GM19328 (cell line): ENCODE data around the gene CBX2.

Experiments
- ATAC-seq: cut with Tn5 transposase; IDR thresholded peaks from one replicate; pipeline ENCODE4 v1.9.1; 2021; ENCODE audit warnings: mild to moderate bottlenecking, moderate library complexity; ENCODE audit not compliant: unreplicated experiment

The CBX2 gene

GRCh38 chr17:79811011-79811867 is 33.3 kb downstream of the CBX2 start:
- no peak for ATAC-seq

- ATAC-seq: no peak
Measured at GRCh38 chr17:79811868-79812352, 34.0 kb downstream of the CBX2 start.

- no peak for ATAC-seq
Measured at GRCh38 chr17:79812353-79813258, 34.7 kb downstream of the CBX2 start.

DNA sequence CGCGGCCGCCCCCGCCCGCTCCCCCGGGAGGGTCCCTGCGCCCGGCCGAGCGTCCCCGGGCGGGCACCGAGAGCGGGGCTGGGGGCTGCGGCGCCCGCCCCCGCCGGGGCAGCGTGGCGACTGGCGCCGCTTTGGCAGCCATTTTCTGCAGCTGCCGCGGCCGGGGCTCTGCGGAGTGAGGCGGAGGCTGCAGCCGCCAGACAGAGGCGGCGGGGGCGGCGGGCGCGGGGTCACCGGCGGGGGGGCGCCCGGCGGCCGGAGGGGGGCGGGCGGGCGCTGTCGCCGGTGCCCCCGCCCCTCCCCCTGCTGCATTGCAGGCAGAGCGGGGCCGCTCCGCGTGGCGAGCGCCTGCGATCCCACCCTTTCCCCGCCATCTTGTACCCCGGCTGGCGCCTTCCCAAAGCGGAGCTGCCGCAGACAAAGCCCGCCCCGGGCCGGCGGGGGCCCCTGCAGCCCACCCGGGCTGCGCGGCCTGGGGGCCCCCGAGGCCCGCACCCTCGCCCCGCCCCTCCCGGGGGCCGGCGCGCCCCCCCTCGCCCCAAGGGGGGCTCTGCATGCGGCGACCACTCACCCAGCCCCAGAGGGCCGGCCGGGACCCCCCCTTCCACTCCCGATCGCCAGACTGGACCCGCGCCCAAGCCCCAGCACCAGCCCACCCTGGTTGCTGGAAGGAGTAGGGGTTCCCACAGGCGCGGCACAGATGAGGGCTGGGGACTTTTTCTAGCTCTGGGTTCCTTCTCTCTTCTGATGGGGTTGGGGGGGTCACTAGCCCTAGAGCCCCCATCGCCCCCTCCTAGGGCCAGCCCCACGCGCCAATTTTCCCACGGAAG is 35.6 kb downstream of the CBX2 start:
- no peak for ATAC-seq

DNA sequence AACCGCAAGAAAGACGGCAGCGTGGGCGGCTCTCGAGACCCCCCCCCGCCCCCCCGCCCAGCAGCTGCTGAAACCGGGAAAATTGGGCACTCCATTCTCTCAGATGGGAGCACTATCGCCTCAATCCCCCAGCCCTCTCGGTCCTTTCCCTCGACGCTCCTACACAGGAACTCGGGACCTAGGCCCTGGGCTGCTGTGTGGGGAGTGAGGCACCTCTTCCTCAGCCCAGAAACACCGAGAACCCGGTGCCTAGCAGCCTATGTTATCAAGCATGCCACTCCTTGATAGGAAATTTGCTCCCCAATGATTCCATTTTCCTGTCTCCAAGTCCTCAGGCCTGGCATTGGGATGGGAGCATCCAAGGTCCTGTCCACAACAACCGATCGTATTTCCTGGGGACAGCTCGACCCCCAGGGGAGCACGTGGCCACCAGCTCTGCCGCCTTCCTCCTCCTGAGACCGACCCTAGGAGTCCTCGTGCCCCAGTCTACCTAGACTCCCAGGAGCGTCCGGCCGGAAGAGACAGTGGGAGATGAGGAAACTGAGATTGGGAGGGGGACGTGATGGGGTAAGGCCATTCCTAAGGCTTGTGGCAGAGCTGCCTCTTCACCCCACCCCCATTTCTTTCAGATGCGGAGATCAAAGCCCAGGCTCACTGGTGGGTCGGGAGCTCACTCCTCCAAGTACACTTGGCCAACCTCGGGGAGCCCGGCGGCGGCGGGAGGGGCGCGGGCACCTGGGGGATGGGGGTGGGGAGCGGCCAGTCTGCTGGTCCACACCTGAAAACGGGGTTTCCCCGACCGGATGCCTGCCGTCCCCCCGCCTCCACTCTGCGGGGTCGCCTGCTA is 36.4 kb downstream of the CBX2 start:
- ATAC-seq: no peak

GRCh38 chr17:79814974-79815835 is 37.3 kb downstream of the CBX2 start:
- ATAC-seq: no peak

DNA sequence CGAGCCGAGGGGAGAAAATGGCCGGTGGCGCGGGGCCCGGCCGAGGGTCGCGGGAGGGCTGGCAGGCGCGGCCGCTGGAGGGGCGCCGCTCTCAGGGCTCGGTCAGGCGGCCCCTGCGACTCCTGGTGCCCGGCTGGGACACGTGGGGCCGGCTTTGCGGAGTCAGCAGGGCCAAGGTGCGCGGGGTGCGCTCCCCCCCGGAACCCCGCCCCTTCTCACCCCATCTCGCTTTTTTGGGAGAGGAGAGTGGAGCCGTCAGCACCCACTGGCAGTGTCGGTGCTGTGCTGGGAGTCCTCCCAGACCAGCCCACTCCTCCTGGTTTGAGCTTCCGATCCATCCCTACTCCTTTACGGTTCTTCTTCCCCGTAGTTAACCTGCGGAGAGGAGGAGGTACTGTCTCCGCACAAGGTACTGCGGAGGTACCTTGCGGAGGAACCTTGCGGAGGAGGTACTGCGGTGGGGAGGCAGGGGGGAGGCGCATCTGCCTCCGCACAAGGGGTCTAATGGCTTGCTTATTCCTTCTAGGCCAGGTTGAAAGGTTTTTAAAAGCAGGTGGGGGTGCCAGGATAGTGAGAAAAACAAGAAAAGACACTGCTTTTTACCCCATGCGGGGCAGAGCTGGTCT is 38.0 kb downstream of the CBX2 start:
- no peak for ATAC-seq

DNA sequence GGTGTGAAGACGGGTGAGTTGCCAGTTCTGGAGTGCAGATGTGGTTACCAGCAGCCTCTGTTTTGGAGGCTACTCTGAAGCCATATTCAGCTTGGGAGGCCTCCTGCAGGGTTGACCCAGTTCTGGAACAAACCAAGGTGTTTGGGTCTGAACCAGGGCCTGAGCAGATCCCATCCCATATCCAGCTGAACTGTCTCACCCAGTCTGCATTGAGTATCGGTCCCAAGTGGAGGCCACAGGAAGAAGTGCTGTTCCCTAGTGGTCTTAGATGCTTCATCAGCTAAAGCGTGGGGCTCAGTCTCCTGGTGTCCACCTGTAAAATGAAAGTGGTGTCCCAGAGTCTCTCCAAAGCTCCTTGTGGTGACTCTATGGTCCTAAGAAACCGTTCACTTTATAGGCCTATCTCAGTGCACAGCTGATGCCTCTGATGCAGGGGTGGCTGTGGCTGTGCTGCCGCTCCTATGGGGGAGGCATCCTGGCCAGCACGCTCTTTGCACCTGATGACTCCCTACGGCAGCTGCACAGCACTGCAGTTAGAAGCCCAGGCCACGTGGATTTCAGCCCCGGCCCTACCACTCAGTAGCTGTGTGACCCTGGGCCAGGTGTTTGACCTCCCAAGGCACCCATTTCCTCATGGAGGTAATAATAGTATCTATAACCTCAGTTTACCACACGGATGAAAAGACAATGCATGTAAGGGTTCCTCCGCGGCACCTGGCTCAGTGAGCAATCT is 40.2 kb downstream of the CBX2 start:
- no peak for ATAC-seq

DNA sequence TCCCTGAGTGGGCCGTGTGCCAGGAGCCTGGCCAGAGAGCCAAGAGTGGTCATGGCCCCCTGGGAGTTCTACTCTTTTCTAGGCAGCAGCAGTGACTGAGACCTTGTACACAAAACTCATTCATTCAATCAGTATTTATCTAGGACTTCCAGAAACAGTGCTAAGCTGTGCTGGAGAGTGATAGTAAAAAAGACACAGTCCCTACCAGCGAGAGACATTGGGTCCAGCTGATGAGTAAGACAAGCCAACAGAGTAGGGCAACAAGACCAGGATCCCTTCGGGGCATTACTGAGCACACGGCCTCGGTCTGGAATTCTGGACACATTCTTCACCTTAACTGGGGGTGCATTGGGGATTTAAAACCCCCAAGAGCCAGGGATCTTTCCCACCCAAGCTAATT is 41.1 kb downstream of the CBX2 start:
- no peak for ATAC-seq

- ATAC-seq: no peak
Measured at GRCh38 chr17:79819534-79820276, 41.8 kb downstream of the CBX2 start.

DNA sequence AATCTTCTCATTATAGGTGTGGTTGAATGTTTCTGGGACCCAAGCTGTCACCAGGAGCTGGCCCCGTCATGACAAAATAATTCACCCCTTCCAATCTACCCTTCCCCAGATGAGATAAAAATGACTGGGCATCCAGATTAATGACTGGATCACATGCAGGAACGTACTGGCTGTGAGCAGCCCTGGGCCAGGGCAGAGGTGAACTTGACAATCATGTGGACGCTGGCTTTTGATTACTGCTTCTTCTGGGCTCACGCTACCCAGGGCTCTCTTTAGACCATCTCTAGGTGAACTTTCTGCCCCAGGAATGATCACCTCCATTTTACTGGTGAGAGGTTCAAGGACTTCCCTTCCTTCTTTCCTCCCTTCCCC is 43.0 kb downstream of the CBX2 start:
- ATAC-seq: no peak

DNA sequence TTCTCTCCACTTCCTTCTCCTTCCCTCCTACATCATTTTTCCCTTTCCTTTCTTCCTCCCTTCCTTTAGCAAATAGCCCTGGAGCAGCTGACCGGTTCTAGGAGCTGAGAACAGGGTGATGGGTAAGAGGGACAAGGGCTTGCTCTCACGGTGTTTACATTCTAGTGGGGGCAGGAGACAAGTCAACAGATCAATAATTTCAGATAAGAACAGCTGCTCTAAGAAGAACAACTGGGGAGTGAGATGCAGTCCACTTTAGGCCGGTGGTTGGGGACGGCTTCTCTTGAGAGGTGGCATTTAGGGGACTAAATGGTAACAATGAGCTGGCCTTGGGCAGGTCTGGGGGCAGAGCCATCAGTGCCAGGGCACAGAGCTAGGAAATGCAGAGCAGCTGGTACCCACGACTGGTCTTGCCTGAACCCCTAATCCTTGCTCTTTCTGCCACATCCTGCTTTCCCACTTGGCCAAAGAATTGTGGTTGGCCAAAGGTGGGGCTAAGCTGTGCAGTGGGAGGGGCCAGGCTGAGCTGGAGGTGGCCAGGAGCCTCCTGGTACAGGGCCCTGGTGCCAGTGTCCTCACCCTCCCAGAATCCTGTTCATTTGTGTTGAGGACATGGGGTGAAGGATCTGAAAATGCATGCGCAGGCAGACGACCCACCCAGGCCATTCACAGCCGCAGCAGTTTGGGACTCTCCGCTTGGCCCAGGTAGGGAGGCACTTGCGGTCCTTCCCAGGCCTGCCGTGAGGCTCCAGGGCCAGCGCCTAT is 43.6 kb downstream of the CBX2 start:
- ATAC-seq: no peak

GRCh38 chr17:79822583-79823124 is 44.7 kb downstream of the CBX2 start:
- no peak for ATAC-seq

- ATAC-seq: no peak
Measured at GRCh38 chr17:79824234-79824633, 46.3 kb downstream of the CBX2 start.

GRCh38 chr17:79824893-79825579 is 47.1 kb downstream of the CBX2 start:
- ATAC-seq: no peak

- no peak for ATAC-seq
Measured at GRCh38 chr17:79825580-79825921, 47.6 kb downstream of the CBX2 start.
